Activated naive CD8-positive, alpha-beta T cell treated with anti-CD3 and anti-CD28 coated beads, Interleukin-2, amount 50 U/mL, for 24 hours (primary cell): Measurements from ENCODE around the gene MUC5B.

Experiments
- ATAC-seq: fragments of 150-1000 bp; cut with Tn5 transposase; one replicate; pipeline ENCODE4 v1.10.0; 2021
- DNase-seq: peaks from one replicate; pipeline ENCODE4 v3.0.0; 2021
- H3K27ac Mint-ChIP-seq: one replicate; pipeline ENCODE4 v1.8.0; 2021; ENCODE audit warnings: mild to moderate bottlenecking, mixed read lengths
- H3K27me3 Mint-ChIP-seq: one replicate; pipeline ENCODE4 v1.8.0; 2021; ENCODE audit warnings: mixed read lengths
- H3K36me3 Mint-ChIP-seq: one replicate; pipeline ENCODE4 v1.8.0; 2021; ENCODE audit warnings: low read depth, mixed read lengths
- H3K4me1 Mint-ChIP-seq: one replicate; pipeline ENCODE4 v1.8.0; 2021; ENCODE audit warnings: mixed read lengths
- H3K4me3 Mint-ChIP-seq: one replicate; pipeline ENCODE4 v1.8.0; 2021; ENCODE audit warnings: mild to moderate bottlenecking, moderate library complexity, mixed read lengths
- H3K9me3 Mint-ChIP-seq: one replicate; pipeline ENCODE4 v1.8.0; 2021; ENCODE audit warnings: mixed read lengths

The MUC5B gene

DNA sequence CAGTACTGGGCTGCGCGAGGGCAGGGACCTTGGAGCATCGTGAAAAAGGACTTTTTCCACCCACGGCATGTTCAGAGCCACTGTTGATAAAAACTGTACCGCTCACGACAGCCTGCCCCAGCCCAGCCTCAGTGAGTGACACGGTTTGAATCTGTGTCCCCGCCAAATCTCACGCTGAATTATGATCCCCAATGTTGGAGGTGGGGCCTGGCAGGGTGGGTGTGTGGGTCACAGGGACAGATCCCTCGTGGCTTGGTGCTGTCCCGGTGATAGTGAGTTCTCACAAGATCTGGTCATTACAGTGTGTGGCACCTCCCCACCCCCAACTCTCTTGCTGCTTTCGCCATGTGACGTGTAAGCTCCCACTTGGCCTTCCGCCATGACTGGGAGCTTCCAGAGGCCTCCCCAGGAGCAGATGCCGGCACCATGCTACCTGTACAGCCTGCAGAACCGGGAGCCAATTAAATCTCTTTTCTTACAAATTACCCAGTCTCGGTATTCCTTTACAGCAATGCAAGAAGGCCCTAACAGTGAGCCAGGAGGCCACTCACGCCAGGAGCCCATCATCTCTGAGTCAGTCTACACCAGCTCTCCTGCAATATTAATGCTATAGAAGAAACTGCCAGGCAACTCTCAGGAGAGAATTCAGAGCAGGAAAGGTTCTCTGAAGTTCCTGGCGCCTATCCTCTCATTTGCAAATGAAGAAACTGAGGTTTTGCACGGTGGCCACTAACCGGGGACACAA lies 85.3 kb downstream of the MUC5B start:
- H3K4me3 Mint-ChIP-seq, result peak overlapping the region; percentile 74
- no peak for ATAC-seq
- no peak for DNase-seq
- H3K9me3 Mint-ChIP-seq, result peaks cover 11% of the 10 kb centered on the region
- H3K36me3 Mint-ChIP-seq, result peaks cover 19% of the 10 kb centered on the region
- H3K4me1 Mint-ChIP-seq, result peaks cover 40% of the 10 kb centered on the region
- peak overlapping the region; percentile 73 for H3K27ac Mint-ChIP-seq
- H3K27me3 Mint-ChIP-seq, result no peaks in the 10 kb centered on the region

DNA sequence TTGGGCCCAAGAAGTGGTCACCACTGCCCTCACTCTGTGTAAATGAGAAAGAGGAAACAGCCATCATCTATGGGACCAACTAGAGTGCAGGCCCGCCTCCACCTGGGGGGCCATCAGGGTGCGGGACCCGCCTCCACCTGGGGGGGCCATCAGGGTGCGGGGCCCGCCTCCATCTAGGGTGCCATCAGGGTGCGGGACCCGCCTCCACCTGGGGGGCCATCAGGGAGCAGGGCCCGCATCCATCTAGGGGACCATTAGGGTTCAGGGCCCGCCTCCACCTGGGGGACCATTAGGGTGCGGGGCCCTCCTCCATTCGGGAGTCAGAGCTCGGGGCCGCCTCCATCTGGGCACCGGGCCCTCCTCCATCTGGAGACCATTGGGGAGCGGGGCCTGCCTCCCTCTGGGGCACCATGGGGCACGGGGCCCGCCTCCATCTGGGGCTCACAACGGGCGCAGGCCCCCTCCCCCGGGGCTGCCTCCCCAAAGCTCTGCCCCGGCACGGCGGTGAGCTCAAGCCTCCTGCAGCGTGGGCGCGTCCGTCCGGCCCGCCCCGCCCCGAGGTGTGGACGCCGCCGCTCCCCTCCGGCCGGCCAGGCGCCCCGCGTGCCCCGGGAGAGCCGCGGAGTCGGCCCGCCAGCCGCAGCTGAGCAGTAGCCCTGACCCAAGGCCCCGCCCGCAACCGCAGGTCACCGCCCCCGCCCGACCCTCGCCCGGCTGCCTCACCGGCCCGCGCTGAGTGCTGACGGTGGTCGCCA lies 86.1 kb downstream of the MUC5B start:
- DNase-seq (no peak), ATAC-seq (peak; percentile 2)
- Mint-ChIP-seq H3K36me3 (peaks cover 23% of the 10 kb centered on the region), H3K4me1 (peaks cover 40% of the 10 kb centered on the region), H3K27me3 (no peaks in the 10 kb centered on the region), H3K9me3 (peaks cover 11% of the 10 kb centered on the region), H3K27ac (peak overlapping the region; percentile 73), H3K4me3 (peak overlapping the region; percentile 89)

DNA sequence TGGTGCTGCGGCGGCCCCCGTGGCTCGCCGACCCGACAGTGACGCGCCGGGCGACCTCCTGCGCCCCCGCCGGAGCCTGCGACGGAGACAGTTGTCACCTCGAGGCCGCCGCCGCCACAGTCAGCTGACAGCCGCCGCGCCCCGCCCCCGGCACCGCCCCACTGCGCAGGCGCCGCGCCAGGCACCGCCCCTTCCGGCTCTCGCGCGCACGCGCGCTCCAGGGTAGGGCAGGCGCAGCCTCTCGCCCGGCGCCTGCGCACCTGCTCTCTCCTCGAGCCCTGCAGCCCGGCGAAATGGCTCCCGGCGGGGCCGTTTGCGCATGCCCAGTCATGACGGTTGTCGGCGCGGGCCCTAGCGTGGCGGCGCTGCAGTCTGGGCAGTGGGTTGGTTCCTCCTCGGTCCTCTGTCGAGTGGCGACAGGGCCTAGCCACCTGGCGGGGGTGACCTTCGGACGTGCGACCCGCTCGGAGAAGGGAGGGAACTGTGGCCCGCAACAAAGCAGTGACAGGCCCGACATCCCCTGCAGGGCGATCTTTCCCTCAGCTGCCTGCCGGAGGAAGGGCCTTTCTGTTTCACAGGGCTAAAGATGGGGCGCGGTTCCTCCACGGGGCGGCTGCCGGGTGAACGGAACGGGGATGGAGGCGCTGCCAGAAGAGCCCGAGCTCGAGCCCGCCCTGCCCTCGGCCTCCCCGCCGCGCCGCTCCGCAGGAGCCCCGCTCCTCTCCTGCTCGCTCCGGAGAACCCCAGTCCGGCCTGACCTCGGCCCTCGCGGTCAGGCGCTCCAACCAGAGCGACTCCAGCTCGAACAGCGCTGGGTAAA lies 86.8 kb downstream of the MUC5B start, which contains the start of gene TOLLIP:
TSS of gene TOLLIP (minus strand) at position 135 of the 820 bp plus-strand sequence. CDS start at position 1, 134 bp downstream.
- Mint-ChIP-seq H3K4me1 (peaks cover 40% of the 10 kb centered on the region), H3K36me3 (peaks cover 23% of the 10 kb centered on the region), H3K27me3 (no peaks in the 10 kb centered on the region), H3K9me3 (peaks cover 11% of the 10 kb centered on the region), H3K4me3 (peak within 1 kb of the TSS; percentile 89), H3K27ac (peak within 1 kb of the TSS; percentile 96)
- DNase-seq (peak; percentile 99), ATAC-seq (peak; percentile 87)

DNA sequence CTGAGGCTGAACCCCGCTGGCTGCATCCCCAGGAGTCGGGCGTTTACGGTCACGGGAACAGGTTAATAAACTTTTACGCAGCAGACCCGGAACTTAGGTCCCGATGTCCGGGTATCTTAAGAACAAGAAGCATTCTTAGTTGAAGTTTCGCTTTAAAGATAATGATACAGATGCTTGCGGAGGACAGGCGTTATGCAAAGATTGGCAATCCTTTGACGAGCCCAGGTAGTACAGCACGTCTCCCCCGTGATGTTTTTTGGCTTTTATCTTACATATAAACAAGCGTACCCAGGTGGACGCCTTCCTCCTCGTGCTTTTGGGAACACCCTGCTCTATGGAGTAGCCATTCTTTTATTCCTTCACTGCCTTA lies 87.4 kb downstream of the MUC5B start:
- peaks cover 11% of the 10 kb centered on the region for H3K9me3 Mint-ChIP-seq
- ATAC-seq (no peak), DNase-seq (no peak)
- H3K27ac Mint-ChIP-seq, result peak overlapping the region; percentile 96
- no peaks in the 10 kb centered on the region for H3K27me3 Mint-ChIP-seq
- peak overlapping the region; percentile 89 for H3K4me3 Mint-ChIP-seq
- H3K36me3 Mint-ChIP-seq, result peaks cover 23% of the 10 kb centered on the region
- peaks cover 40% of the 10 kb centered on the region for H3K4me1 Mint-ChIP-seq

DNA sequence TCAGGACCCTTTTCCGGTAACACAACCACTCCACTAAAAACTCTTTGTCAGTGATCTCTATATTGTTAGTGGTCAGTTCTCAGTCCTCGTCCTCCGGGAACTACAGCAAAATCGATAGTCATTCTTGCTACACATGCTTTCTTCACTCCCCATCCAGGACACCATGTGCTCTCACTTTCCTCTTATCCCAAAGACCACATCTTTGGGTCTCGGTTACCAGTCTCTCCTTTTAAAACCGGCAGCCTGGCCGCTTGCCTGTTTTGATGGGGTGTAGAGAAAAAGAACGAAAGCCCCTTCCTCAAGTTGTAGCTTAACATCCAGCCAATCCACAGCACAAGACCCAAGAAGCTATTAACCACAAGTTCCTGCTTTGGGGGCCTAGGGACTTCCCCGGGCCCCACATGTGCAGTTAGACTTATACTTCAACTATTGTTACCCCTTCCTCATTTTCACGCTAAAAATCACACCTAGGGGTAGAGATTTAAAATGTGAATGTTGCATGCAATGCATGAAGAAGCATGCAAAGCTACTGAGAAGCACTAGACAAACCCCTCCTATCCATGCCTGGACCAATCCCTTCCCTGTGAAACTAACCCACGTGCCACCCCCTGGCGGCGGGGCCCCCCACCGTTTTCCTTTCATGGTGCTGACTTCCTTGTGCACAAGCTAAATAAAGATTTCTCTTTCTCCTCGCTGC lies 88.1 kb downstream of the MUC5B start:
- H3K27me3 Mint-ChIP-seq, result no peaks in the 10 kb centered on the region
- peaks cover 11% of the 10 kb centered on the region for H3K9me3 Mint-ChIP-seq
- H3K4me1 Mint-ChIP-seq, result peaks cover 40% of the 10 kb centered on the region
- peaks cover 23% of the 10 kb centered on the region for H3K36me3 Mint-ChIP-seq
- H3K4me3 Mint-ChIP-seq, result peak overlapping the region; percentile 89
- peak; percentile 74 for DNase-seq
- H3K27ac Mint-ChIP-seq, result peak overlapping the region; percentile 96
- peak; percentile 20 for ATAC-seq
